Natural killer cell treated with Interleukin-12 subunit alpha and Interleukin-12 subunit beta and Interleukin-15 and Interleukin-18, amount 100 ng/mL, for 72 hours (primary cell): ENCODE data around the gene PIK3IP1. TPM values are rescaled to one million over a fixed set of nuclear protein-coding genes. Genes with fewer than 3 reads are reported as not detected.
"Not testable (repeated sequence)": the region's sequence is repeated elsewhere in the genome, so short reads cannot be mapped to it uniquely, and the experiment has no call there.

Source experiments
- ATAC-seq, 2 donors: fragments of 150-1000 bp; cut with Tn5 transposase in 1 of 2; sonication (Bioruptor Pico), chemical (Tn5 transposase) in 1 of 2; 2 replicates each; pipeline ENCODE4 v1.10.0; 2021
- DNase-seq: peaks from one replicate; pipeline ENCODE4 v3.0.0; 2022; ENCODE audit warnings: low spot score
- H3K27ac Mint-ChIP-seq, 2 donors: 1 replicate in 1 of 2; 2 replicates in 1 of 2; pipeline ENCODE4 v1.8.0; 2022; ENCODE audit warnings: mixed read lengths in 2 of 2, mild to moderate bottlenecking in 1 of 2, moderate library complexity in 1 of 2
- H3K27me3 Mint-ChIP-seq, 2 donors: 1 replicate in 1 of 2; 2 replicates in 1 of 2; pipeline ENCODE4 v1.8.0; 2022; ENCODE audit warnings: mixed read lengths in 2 of 2
- H3K36me3 Mint-ChIP-seq: one replicate; pipeline ENCODE4 v1.8.0; 2022; ENCODE audit warnings: mixed read lengths
- H3K4me1 Mint-ChIP-seq, 2 donors: 1 replicate in 1 of 2; 2 replicates in 1 of 2; pipeline ENCODE4 v1.8.0; 2022; ENCODE audit warnings: low read depth in 2 of 2, mixed read lengths in 2 of 2, mild to moderate bottlenecking in 1 of 2
- H3K4me3 Mint-ChIP-seq: one replicate; pipeline ENCODE4 v1.8.0; 2022; ENCODE audit warnings: mixed read lengths
- H3K9me3 Mint-ChIP-seq: 2 replicates; pipeline ENCODE4 v1.8.0; 2022; ENCODE audit warnings: mixed read lengths
- total RNA-seq, 2 donors: library from RNA; stranded (reverse); gene quantifications; one replicate each; pipeline ENCODE4 v1.2.3, GENCODE V29; 2022

PIK3IP1 gene
- total RNA-seq, 2 donors from 2014 or later = 0.74 to 1.0 TPM

- H3K27ac Mint-ChIP-seq = no peak overlapping the region
- DNase-seq (no peak), ATAC-seq (no peak)
- H3K4me3 Mint-ChIP-seq = no peak overlapping the region
- H3K4me1 Mint-ChIP-seq = peaks cover 7 to 13% of the 10 kb centered on the region in 2 donors
- H3K9me3 Mint-ChIP-seq = no peaks in the 10 kb centered on the region
- no peaks in the 10 kb centered on the region for H3K27me3 Mint-ChIP-seq
- H3K36me3 Mint-ChIP-seq = peaks cover 25% of the 10 kb centered on the region
Observed at GRCh38 chr22:31327806-31328543, 35.7 kb upstream of the PIK3IP1 start.

GRCh38 chr22:31326877-31327276 is 34.6 kb upstream of the PIK3IP1 start:
- Mint-ChIP-seq H3K27ac (no peak overlapping the region), H3K36me3 (peaks cover 21% of the 10 kb centered on the region), H3K4me3 (no peak overlapping the region), H3K27me3 (no peaks in the 10 kb centered on the region), H3K4me1 (peaks cover 7 to 13% of the 10 kb centered on the region in 2 donors), H3K9me3 (no peaks in the 10 kb centered on the region)
- DNase-seq = no peak
- ATAC-seq = no peak

- peak overlapping the region in 1 of 2 donors; percentile 21 for H3K27ac Mint-ChIP-seq
- ATAC-seq = no peak
- H3K36me3 Mint-ChIP-seq = peaks cover 15% of the 10 kb centered on the region
- H3K4me3 Mint-ChIP-seq = no peak overlapping the region
- H3K9me3 Mint-ChIP-seq = no peaks in the 10 kb centered on the region
- no peak for DNase-seq
- H3K27me3 Mint-ChIP-seq = no peaks in the 10 kb centered on the region
- H3K4me1 Mint-ChIP-seq = peaks cover 0 to 6% of the 10 kb centered on the region in 2 donors
Observed at GRCh38 chr22:31323578-31324550, 31.6 kb upstream of the PIK3IP1 start.

GRCh38 chr22:31321421-31321820 is 29.1 kb upstream of the PIK3IP1 start:
- Mint-ChIP-seq H3K9me3 (no peaks in the 10 kb centered on the region), H3K27me3 (no peaks in the 10 kb centered on the region), H3K27ac (no peak overlapping the region), H3K36me3 (peaks cover 15% of the 10 kb centered on the region), H3K4me3 (no peak overlapping the region), H3K4me1 (peaks cover 0 to 4% of the 10 kb centered on the region in 2 donors)
- no peak for ATAC-seq
- DNase-seq = no peak

GRCh38 chr22:31314220-31314619 is 21.9 kb upstream of the PIK3IP1 start:
- H3K27me3 Mint-ChIP-seq, H3K4me1 Mint-ChIP-seq, H3K4me3 Mint-ChIP-seq, ATAC-seq, DNase-seq, H3K27ac Mint-ChIP-seq, H3K9me3 Mint-ChIP-seq, H3K36me3 Mint-ChIP-seq: not testable (repeated sequence)

GRCh38 chr22:31313366-31314147 is 21.3 kb upstream of the PIK3IP1 start:
- peaks cover 0 to 2% of the 10 kb centered on the region in 2 donors for H3K4me1 Mint-ChIP-seq
- DNase-seq = peak; percentile 71
- H3K9me3 Mint-ChIP-seq = peaks cover 3% of the 10 kb centered on the region
- H3K27ac Mint-ChIP-seq = peak overlapping the region in 1 of 2 donors; percentile 11
- H3K36me3 Mint-ChIP-seq = no peaks in the 10 kb centered on the region
- H3K4me3 Mint-ChIP-seq = no peak overlapping the region
- no peaks in the 10 kb centered on the region for H3K27me3 Mint-ChIP-seq
- ATAC-seq = peak in 1 of 2 donors; percentile 12

- no peak overlapping the region for H3K27ac Mint-ChIP-seq
- DNase-seq (no peak), ATAC-seq (no peak)
- no peaks in the 10 kb centered on the region for H3K9me3 Mint-ChIP-seq
- no peak overlapping the region for H3K4me3 Mint-ChIP-seq
- H3K36me3 Mint-ChIP-seq = no peaks in the 10 kb centered on the region
- H3K27me3 Mint-ChIP-seq = no peaks in the 10 kb centered on the region
- peaks cover 4 to 12% of the 10 kb centered on the region in 2 donors for H3K4me1 Mint-ChIP-seq
Observed at GRCh38 chr22:31308181-31308580, 15.9 kb upstream of the PIK3IP1 start.

GRCh38 chr22:31305194-31305593 is 12.9 kb upstream of the PIK3IP1 start:
- peak in 1 of 2 donors; percentile 29 for ATAC-seq
- Mint-ChIP-seq H3K27me3 (no peaks in the 10 kb centered on the region), H3K36me3 (no peaks in the 10 kb centered on the region), H3K4me1 (peaks cover 4 to 12% of the 10 kb centered on the region in 2 donors), H3K9me3 (no peaks in the 10 kb centered on the region), H3K4me3 (no peak overlapping the region), H3K27ac (no peak overlapping the region)
- no peak for DNase-seq

GRCh38 chr22:31302537-31302936 is 10.2 kb upstream of the PIK3IP1 start:
- no peak overlapping the region for H3K4me3 Mint-ChIP-seq

GRCh38 chr22:31302006-31302405 is 9.7 kb upstream of the PIK3IP1 start:
- no peak for ATAC-seq
- H3K27ac Mint-ChIP-seq = no peak overlapping the region

More at GRCh38 chr22:31302537-31302936, 10.2 kb upstream of the PIK3IP1 start:
- H3K27ac Mint-ChIP-seq = no peak overlapping the region
- ATAC-seq (no peak), DNase-seq (no peak)
- no peaks in the 10 kb centered on the region for H3K27me3 Mint-ChIP-seq
- H3K9me3 Mint-ChIP-seq = no peaks in the 10 kb centered on the region
- H3K36me3 Mint-ChIP-seq = no peaks in the 10 kb centered on the region
- H3K4me1 Mint-ChIP-seq = peaks cover 4 to 5% of the 10 kb centered on the region in 2 donors

GRCh38 chr22:31300896-31301295 is 8.6 kb upstream of the PIK3IP1 start:
- ATAC-seq (no peak), DNase-seq (no peak)
- H3K9me3 Mint-ChIP-seq = no peaks in the 10 kb centered on the region
- no peak overlapping the region for H3K27ac Mint-ChIP-seq
- H3K4me1 Mint-ChIP-seq = peaks cover 4 to 7% of the 10 kb centered on the region in 2 donors
- H3K4me3 Mint-ChIP-seq = no peak overlapping the region
- no peaks in the 10 kb centered on the region for H3K27me3 Mint-ChIP-seq
- no peaks in the 10 kb centered on the region for H3K36me3 Mint-ChIP-seq

More at GRCh38 chr22:31302006-31302405, 9.7 kb upstream of the PIK3IP1 start:
- peaks cover 4 to 5% of the 10 kb centered on the region in 2 donors for H3K4me1 Mint-ChIP-seq
- no peak overlapping the region for H3K4me3 Mint-ChIP-seq
- H3K27me3 Mint-ChIP-seq = no peaks in the 10 kb centered on the region
- H3K9me3 Mint-ChIP-seq = no peaks in the 10 kb centered on the region
- DNase-seq = no peak
- H3K36me3 Mint-ChIP-seq = no peaks in the 10 kb centered on the region

- no peak for DNase-seq
- Mint-ChIP-seq H3K4me3 (peak overlapping the region; percentile 11), H3K9me3 (no peaks in the 10 kb centered on the region), H3K36me3 (no peaks in the 10 kb centered on the region), H3K27ac (peak overlapping the region in 1 of 2 donors; percentile 10), H3K4me1 (peaks cover 21 to 30% of the 10 kb centered on the region in 2 donors), H3K27me3 (no peaks in the 10 kb centered on the region)
- ATAC-seq = peak in 1 of 2 donors; percentile 34
Observed at GRCh38 chr22:31295831-31296657, 3.8 kb upstream of the PIK3IP1 start.
